Ascending aorta (tissue), 2 donors: ENCODE measurements around the gene HAUS7. TPM values are rescaled to one million over a fixed set of nuclear protein-coding genes. Genes with fewer than 3 reads are reported as not detected.

ENCODE experiments used
- DNase-seq, 2 donors: peaks; one replicate each; pipeline ENCODE4 v3.0.0-alpha.2; 2019; ENCODE audit warnings: low spot score in 2 of 2
- H3K27ac ChIP-seq, 2 donors: fragments of 200-600 bp; sonication (generic); one replicate each; pipeline ENCODE4 v1.5.1; 2016 to 2017; ENCODE audit warnings: mild to moderate bottlenecking in 1 of 2
- H3K27me3 ChIP-seq: fragments of 200-600 bp; sonication (generic); one replicate; pipeline ENCODE4 v1.5.1; 2017
- H3K36me3 ChIP-seq, 2 donors: fragments of 200-600 bp; sonication (generic); one replicate each; pipeline ENCODE4 v1.5.1; 2016
- H3K4me1 ChIP-seq, 2 donors: fragments of 200-600 bp; sonication (generic); one replicate each; pipeline ENCODE4 v1.5.1; 2016 to 2017; ENCODE audit warnings: mild to moderate bottlenecking in 1 of 2
- H3K4me3 ChIP-seq, 2 donors: fragments of 200-600 bp; sonication (generic); one replicate each; pipeline ENCODE4 v1.5.1; 2016 to 2017; ENCODE audit warnings: mild to moderate bottlenecking in 1 of 2
- H3K9me3 ChIP-seq, 2 donors: fragments of 200-600 bp; sonication (generic); one replicate each; pipeline ENCODE4 v1.5.1; 2016
- intact Hi-C: fragments of 100-400 bp; cut with DNase I; formaldehyde crosslinking; loops from one replicate; pipeline ENCODE4 v1.15.1; 2023
- total RNA-seq: library from RNA; depleted of rRNA; stranded (reverse); fragments of >200 nt; gene quantifications from one replicate; pipeline ENCODE4 v1.1.0, GENCODE V29; 2016
- TF ChIP-seq, protein P1 (sequence below), 3 experiments: fragments of 200-600 bp in 2 of 3; fragments of 450-650 bp in 1 of 3; sonication (generic) in 2 of 3; IDR thresholded peaks; one replicate each; pipeline ENCODE4 v1.5.1; 2016 to 2019; ENCODE audit warnings: antibody characterized with exemption in 3 of 3, mild to moderate bottlenecking in 1 of 3, moderate library complexity in 1 of 3

The HAUS7 gene
- total RNA-seq, 1 donor from 2014 or later = 22.5 TPM

DNA sequence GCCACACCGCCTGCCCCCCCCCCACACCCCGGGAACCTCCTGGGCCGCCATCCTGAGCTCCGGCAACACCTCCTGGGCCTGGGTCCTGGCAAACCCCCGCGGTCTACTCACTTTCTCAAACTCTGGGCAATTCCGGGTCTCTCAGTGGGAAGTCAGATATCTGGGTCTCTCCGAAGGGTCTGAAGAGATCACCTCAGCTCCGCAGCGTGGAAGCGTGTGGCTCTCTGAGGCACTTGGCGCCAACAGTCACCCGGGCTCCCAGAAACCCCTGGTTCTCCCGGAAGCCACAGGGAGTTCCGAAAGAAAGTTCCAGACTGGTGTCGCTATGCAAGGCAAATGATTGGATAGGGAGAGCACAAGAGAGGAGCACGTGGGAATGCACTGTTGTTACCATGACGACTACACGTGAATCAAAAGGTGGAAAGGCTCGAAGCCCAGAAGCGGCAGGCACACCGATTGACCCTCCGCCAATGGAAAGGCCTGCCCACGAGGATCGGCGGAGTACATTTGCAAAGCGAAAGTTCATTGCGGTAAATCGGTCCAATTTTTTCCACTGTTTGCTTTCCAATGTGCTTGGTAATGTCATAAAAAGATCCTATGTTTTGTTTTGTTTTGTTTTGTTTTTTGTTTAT is 69.1 kb downstream of the HAUS7 start, which contains the start of gene PNMA6E:
TSS of gene PNMA6E (minus strand) at position 218 of the 632 bp plus-strand sequence. CDS start 2,501 bp downstream, outside the sequence.
- Histone ChIP-seq H3K27me3 (peaks cover 1% of the 10 kb centered on the region), H3K4me3 (no peak within 1 kb of the TSS), H3K4me1 (no peaks in the 10 kb centered on the region), H3K36me3 (no peaks in the 10 kb centered on the region), H3K9me3 (no peaks in the 10 kb centered on the region), H3K27ac (no peak within 1 kb of the TSS)
- TF ChIP-seq, protein P1, sequence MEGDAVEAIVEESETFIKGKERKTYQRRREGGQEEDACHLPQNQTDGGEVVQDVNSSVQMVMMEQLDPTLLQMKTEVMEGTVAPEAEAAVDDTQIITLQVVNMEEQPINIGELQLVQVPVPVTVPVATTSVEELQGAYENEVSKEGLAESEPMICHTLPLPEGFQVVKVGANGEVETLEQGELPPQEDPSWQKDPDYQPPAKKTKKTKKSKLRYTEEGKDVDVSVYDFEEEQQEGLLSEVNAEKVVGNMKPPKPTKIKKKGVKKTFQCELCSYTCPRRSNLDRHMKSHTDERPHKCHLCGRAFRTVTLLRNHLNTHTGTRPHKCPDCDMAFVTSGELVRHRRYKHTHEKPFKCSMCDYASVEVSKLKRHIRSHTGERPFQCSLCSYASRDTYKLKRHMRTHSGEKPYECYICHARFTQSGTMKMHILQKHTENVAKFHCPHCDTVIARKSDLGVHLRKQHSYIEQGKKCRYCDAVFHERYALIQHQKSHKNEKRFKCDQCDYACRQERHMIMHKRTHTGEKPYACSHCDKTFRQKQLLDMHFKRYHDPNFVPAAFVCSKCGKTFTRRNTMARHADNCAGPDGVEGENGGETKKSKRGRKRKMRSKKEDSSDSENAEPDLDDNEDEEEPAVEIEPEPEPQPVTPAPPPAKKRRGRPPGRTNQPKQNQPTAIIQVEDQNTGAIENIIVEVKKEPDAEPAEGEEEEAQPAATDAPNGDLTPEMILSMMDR (IDR thresholded peaks at IDR 0.05) = no peak
- DNase-seq = no peak
- intact Hi-C loops = no loop called here

- H3K36me3 ChIP-seq = no peaks in the 10 kb centered on the region
- DNase-seq = no peak
Observed at GRCh38 chrX:153400146-153401132, 69.9 kb downstream of the HAUS7 start.

DNA sequence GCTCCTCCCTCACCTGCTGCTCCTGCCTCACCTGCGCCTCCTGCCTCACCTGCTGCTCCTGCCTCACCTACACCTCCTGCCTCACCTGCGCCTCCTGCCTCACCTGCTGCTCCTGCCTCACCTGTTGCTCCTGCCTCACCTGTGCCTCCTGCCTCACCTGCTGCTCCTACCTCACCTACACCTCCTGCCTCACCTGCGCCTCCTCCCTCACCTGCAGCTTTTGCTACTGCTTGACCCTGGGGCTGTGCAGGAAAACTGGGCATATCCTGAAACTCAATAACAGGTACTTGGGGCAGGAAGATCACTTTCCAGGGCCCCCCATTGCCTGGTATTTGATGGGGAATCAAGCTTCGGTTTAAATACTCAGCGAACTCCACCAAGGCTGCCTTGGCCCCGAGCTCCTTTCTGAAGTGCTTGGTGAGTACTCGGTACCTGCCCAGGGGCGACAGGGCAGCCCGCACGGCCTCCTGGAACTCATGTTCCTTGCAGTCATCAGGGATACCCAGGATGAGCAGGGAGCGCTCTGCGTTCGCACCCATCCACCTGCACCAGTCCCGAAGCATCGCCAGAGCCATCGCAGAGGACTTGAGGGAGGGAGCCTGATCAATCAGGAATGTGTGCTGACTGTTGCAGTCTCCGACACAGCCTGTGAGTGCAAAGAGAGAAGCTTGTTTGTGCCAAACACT is 72.0 kb downstream of the HAUS7 start:
- TF ChIP-seq, protein P1 (IDR thresholded peaks at IDR 0.05) = no peak
- peaks cover 8% of the 10 kb centered on the region for H3K27me3 ChIP-seq
- DNase-seq = no peak

More at GRCh38 chrX:153400146-153401132, 69.9 kb downstream of the HAUS7 start:
- peaks cover 8% of the 10 kb centered on the region for H3K27me3 ChIP-seq
- no peaks in the 10 kb centered on the region for H3K4me1 ChIP-seq
- H3K9me3 ChIP-seq = no peaks in the 10 kb centered on the region
- intact Hi-C loops = no loop called here
- no peak overlapping the region for H3K4me3 ChIP-seq
- TF ChIP-seq, protein P1 (IDR thresholded peaks at IDR 0.05) = peak in 2 of 3 experiments; percentile 26 to 35
- no peak overlapping the region for H3K27ac ChIP-seq

More for the DNA sequence above, 72.0 kb downstream of the HAUS7 start:
- Histone ChIP-seq H3K9me3 (no peaks in the 10 kb centered on the region), H3K27ac (no peak overlapping the region), H3K36me3 (no peaks in the 10 kb centered on the region), H3K4me1 (no peaks in the 10 kb centered on the region), H3K4me3 (no peak overlapping the region)
- intact Hi-C loops = no loop called here

Other genes starting within 250 kb of the HAUS7 start
- not detected for gene PNMA6F, start 148.8 kb downstream of the HAUS7 start, total RNA-seq
- gene ZNF275, start 136.4 kb downstream of the HAUS7 start, total RNA-seq = 2.2 TPM
- gene PNMA6E, start 69.2 kb downstream of the HAUS7 start, total RNA-seq = not detected
- gene ZFP92, start 59.1 kb downstream of the HAUS7 start, total RNA-seq = 0.96 TPM
- gene TREX2, start 24.5 kb downstream of the HAUS7 start, total RNA-seq = 0.21 TPM
- 1,387 TPM for gene BGN, start 24.4 kb upstream of the HAUS7 start, total RNA-seq
- 0.32 TPM for gene ATP2B3, start 47.1 kb upstream of the HAUS7 start, total RNA-seq
- gene CCNQ, start 128.6 kb upstream of the HAUS7 start, total RNA-seq = 52.7 TPM
- not detected for gene DUSP9, start 176.6 kb upstream of the HAUS7 start, total RNA-seq
- 1.4 TPM for gene PNCK, start 203.2 kb upstream of the HAUS7 start, total RNA-seq
- gene SLC6A8, start 217.3 kb upstream of the HAUS7 start, total RNA-seq = 44.2 TPM